GM21737 (cell line): ENCODE data around the gene HMG20A.

Experiments used
- ATAC-seq: cut with Tn5 transposase; IDR thresholded peaks from one replicate; pipeline ENCODE4 v1.9.1; 2021; ENCODE audit warnings: mild to moderate bottlenecking, moderate library complexity; ENCODE audit not compliant: unreplicated experiment

Gene HMG20A

GRCh38 chr15:77514641-77515402 is 94.1 kb downstream of the HMG20A start:
- ATAC-seq: no peak

- no peak for ATAC-seq
Measured at GRCh38 chr15:77515613-77516012, 94.9 kb downstream of the HMG20A start.

- no peak for ATAC-seq
Measured at GRCh38 chr15:77516076-77516475, 95.4 kb downstream of the HMG20A start.

GRCh38 chr15:77516786-77517185 is 96.1 kb downstream of the HMG20A start:
- no peak for ATAC-seq

GRCh38 chr15:77517579-77517978 is 96.9 kb downstream of the HMG20A start:
- no peak for ATAC-seq

GRCh38 chr15:77518458-77518857 is 97.8 kb downstream of the HMG20A start:
- ATAC-seq: no peak

GRCh38 chr15:77519540-77519939 is 98.9 kb downstream of the HMG20A start:
- no peak for ATAC-seq

GRCh38 chr15:77521206-77521605 is 100.5 kb downstream of the HMG20A start:
- ATAC-seq: no peak

- no peak for ATAC-seq
Measured at GRCh38 chr15:77525400-77525811, 104.7 kb downstream of the HMG20A start.

- no peak for ATAC-seq
Measured at GRCh38 chr15:77525907-77526594, 105.4 kb downstream of the HMG20A start.

GRCh38 chr15:77526595-77527163 is 106.0 kb downstream of the HMG20A start:
- no peak for ATAC-seq

GRCh38 chr15:77527164-77527778 is 106.6 kb downstream of the HMG20A start:
- no peak for ATAC-seq

- no peak for ATAC-seq
Measured at GRCh38 chr15:77527831-77528231, 107.1 kb downstream of the HMG20A start.

- ATAC-seq: no peak
Measured at GRCh38 chr15:77528290-77528967, 107.7 kb downstream of the HMG20A start.

GRCh38 chr15:77528968-77529319 is 108.3 kb downstream of the HMG20A start:
- no peak for ATAC-seq

- ATAC-seq: no peak
Measured at GRCh38 chr15:77529394-77530159, 108.9 kb downstream of the HMG20A start.

- no peak for ATAC-seq
Measured at GRCh38 chr15:77530576-77530975, 109.9 kb downstream of the HMG20A start.

GRCh38 chr15:77531191-77532000 is 110.7 kb downstream of the HMG20A start:
- ATAC-seq: no peak

- no peak for ATAC-seq
Measured at GRCh38 chr15:77532067-77532710, 111.5 kb downstream of the HMG20A start.
